Uterine smooth muscle cell (primary cell): ENCODE measurements around the gene POLR3K. TPM values are rescaled to one million over a fixed set of nuclear protein-coding genes. Genes with fewer than 3 reads are reported as not detected.

ENCODE experiments used
- total RNA-seq: library from RNA; depleted of rRNA; stranded (reverse); fragments of >200 nt; gene quantifications from 2 replicates; pipeline ENCODE4 v1.2.3, GENCODE V29; 2014

The POLR3K gene
- total RNA-seq, result 4.0 and 6.8 TPM in 2 replicates

GRCh38 chr16:53346-54236 is at the start of gene POLR3K, which contains the start of gene SNRNP25:
Gene POLR3K, minus strand, starts transcription at chr16:53608. Its CDS starts 22 bp downstream, at chr16:53586.
Gene SNRNP25, plus strand, starts transcription at chr16:53828. Its CDS starts 189 bp downstream, at chr16:54017.

DNA sequence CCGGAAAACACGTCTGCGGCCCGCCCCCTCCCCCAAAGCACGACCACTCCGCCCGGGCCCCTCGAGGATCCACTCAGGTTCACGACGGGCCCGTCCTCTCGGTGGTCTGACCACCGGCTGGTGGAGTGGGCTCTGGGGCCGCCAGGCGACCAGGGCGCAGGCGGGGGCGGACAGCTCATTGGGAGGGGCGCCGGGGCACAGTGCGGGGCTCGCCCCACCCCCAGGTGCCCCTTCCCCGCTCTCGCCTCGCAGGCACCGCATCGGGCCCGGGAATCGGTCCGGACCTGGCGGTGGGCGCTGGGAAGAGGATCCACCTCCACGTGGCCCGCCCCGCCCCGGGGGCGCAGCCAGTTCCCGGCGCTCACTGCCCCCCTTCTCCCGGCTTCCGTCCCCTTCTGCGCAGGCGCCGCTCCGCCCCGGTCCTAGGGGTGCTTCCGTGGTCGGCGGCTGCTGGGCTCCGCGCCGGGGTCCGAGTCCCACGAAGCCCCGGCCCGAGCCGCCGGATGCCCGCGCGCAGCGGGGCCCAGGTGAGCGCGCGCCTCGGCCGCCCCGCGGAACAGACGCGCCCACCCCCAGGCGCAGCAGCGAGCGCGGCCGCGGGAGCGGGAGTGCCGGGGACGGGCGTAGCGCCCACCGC is 24.5 kb upstream of the POLR3K start, which contains the start of gene MPG:
Gene MPG (plus strand): TSS at position 419 of the 637 bp plus-strand sequence. CDS start 85 bp downstream, at position 504.

DNA sequence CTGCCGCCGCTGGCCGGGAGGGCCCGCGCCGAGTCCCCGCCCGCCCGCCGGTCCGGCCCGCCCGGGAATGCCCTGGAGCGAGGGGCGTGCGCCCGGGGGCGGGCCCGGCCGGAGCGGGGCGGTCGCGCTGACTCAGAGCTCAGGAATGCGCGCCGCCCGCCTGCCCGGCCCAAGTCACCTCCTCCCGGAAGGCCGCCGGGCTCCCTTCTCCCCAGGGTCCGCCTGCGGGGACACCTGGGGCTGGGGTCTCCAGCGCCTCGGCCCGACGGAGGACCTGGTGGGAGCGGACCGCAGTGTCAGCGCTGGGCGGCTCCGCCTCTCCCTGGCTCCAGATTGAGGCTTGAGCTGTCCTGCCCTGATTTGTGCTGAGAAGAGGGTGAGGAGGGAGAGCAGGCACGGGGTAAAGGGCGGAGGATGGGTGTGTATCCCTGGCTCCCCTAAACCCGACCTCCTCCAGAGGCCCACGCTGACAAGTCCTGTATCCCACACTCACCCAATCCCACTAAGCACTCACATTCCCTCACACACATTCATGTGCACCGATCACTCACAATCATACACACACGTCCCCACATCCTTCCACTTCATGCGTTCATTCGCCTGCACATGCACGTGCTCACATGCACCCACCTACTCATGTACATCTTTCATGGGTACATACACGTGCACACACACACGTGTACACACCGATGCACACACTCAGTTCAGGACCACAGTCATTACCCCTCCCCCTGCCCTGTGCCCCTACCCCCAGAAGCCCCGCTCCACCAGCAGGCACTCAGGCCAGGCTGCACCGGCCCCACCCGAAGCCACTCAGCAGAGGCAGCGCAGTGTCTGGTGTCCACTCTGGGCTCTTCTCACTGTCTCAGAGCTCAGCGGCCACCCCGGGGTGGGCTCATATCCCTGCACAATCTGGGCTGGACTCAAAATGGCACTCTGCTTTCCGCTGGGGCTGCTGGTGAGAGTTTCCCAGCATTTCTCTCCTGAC is 19.4 kb upstream of the POLR3K start, which contains the start of gene RHBDF1:
Gene RHBDF1 (minus strand): TSS at position 71 of the 988 bp plus-strand sequence. CDS start 7,616 bp downstream, outside the sequence.

Other genes with a start within 250 kb of the POLR3K start
- 25.6 and 40.9 TPM in 2 replicates for gene SNRNP25, start 220 bp upstream of the POLR3K start, total RNA-seq
- 36.4 and 39.8 TPM in 2 replicates for gene RHBDF1, start 19.0 kb upstream of the POLR3K start, total RNA-seq
- 257 and 267 TPM in 2 replicates for gene MPG, start 24.6 kb upstream of the POLR3K start, total RNA-seq
- 9.2 and 13.4 TPM in 2 replicates for gene NPRL3, start 85.1 kb upstream of the POLR3K start, total RNA-seq
- not detected in 2 replicates for gene HBZ, start 99.0 kb upstream of the POLR3K start, total RNA-seq
- gene HBM, start 112.4 kb upstream of the POLR3K start, total RNA-seq, result not detected in 2 replicates
- gene HBA2, start 119.3 kb upstream of the POLR3K start, total RNA-seq, result not detected in 2 replicates
- not detected in 2 replicates for gene HBA1, start 123.1 kb upstream of the POLR3K start, total RNA-seq
- gene HBQ1, start 126.9 kb upstream of the POLR3K start, total RNA-seq, result 0.44 TPM in 1 of 2 replicates, not detected in the other
- gene LUC7L, start 175.8 kb upstream of the POLR3K start, total RNA-seq, result 40.5 and 44.7 TPM in 2 replicates
- gene FAM234A, start 181.2 kb upstream of the POLR3K start, total RNA-seq, result 53.0 and 73.0 TPM in 2 replicates
- 0.22 and 4.2 TPM in 2 replicates for gene RGS11, start 222.3 kb upstream of the POLR3K start, total RNA-seq
- 0.12 and 0.44 TPM in 2 replicates for gene ARHGDIG, start 227.0 kb upstream of the POLR3K start, total RNA-seq
- 0.12 TPM in 1 of 2 replicates, not detected in the other for gene PDIA2, start 229.6 kb upstream of the POLR3K start, total RNA-seq